Activated CD8-positive, alpha-beta memory T cell treated with anti-CD3 and anti-CD28 coated beads, Interleukin-2, amount 50 U/mL, for 4 hours (primary cell): ENCODE data around the gene ANKLE2.
A peak's percentile ranks its signal among the peaks of the same experiment; 100 is the strongest.
"Not testable (repeated sequence)": the region's sequence is repeated elsewhere in the genome, so short reads cannot be mapped to it uniquely, and the experiment has no call there.

ENCODE experiments used
- DNase-seq: peaks from one replicate; pipeline ENCODE4 v3.0.0-alpha.2; 2020

ANKLE2 gene

DNA sequence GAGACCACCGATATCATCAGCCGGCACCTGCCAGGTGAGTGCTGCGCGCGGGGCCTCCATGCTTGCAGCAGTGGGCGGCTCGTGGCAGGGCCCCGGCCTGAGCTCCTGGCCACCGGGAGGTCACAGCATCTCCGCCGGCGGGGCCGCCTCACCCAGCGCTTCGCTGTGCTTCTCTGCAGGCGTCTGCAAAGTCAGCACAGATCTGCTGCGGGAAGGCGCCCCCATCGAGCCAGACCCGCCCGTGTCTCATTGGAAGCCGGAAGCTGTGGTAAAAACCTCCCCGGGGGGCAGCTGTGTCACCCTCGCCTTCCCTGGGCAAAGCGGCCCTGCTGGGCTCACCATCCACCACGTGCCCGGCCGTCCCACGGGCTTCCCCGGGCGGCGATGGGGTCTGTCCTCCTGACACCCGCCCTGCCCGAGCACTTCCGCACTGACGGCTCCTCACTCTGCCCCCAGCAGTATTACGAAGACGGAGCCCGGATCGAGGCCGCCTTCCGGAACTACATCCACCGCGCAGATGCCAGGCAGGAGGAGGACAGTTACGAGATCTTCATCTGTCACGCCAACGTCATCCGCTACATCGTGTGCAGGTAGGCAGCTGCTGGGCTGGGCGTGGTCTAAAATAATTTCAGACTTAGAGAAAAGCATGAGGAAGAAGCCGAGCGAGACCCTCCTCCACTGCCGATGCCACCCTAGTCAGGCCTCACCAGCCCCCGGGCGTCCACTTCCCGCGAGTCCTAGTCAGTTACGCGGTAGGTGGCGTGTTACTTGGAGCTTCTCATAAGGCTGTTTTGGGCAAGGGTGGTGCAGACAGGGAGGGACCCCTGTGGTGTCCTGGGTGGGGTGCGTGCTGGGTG lies 43.9 kb downstream of the ANKLE2 start:
- no peak for DNase-seq

DNA sequence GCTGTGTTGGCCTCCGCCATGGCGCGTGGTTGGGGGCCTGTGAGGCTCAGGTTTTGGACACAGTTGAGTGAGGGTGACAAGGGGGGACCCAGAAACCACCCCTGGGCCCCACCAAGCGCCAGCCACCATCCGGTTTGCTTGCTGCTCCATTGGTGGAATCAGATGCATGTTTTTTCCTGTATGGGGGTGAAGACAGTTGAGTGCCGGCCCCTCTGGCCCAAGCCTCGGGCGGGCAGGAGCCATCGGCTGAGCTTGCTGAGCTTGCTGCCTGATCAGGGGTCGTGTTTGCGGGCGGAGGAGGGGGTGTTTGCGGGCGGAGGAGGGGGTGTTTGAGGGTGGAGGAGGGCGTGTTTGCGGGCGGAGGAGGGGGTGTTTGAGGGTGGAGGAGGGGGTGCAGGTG lies 44.6 kb downstream of the ANKLE2 start:
- DNase-seq = no peak

DNA sequence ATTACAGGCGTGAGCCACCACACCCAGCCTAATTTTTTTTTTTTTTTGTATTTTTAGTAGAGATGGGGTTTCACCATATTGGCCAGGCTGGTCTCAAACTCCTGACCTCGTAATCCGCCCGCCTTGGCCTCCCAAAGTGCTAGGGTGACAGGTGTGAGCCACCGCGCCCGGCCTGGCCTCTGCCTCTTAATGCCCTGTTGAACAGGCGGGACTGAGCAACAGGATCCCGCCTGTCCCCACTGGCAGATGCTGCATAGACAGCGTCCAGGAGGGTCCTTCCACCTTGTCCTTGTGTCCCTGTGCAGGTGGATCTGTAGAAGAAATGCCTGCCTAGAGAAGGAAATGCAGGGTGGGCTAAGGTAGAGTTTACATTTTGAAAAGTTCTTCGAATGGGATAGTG lies 45.3 kb downstream of the ANKLE2 start:
- no peak for DNase-seq

DNA sequence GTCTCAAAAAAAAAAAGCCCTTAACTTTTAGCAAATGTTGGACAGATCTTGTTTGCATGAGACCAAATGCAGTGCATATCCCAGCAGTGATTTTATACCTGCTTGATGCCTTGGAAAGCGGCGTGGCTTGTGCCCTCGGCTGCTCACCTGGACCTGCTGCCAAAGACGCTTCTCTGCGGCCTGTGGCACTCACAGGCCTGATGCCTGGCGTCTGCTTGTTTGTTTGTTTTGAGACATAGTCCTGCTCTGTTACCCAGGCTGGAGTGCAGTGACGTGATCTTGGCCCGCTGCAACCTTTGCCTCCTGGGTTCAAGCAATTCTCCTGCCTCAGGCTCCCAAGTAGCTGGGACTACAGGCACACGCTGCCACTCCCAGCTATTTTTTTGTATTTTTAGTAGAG lies 45.8 kb downstream of the ANKLE2 start:
- no peak for DNase-seq

DNA sequence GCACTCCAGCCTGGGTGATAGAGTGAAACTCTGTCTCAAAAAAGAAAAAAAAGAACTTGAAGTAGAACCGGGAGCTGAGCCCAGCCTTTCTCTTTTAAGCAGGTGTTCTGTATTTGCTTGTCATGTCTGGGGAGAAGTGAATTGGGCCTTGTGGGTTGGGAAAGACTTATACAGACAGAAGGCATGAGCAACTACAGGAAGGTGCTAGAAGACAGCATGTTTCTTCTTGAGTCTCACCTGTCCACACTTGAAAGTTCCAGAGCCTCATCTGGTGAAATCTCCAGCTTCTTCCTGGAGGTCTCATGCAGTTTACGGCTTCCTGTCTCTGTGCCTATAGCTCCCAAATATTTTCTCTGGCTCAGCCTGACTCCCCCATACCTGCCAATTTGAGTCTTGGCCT lies 48.5 kb downstream of the ANKLE2 start:
- no peak for DNase-seq

DNA sequence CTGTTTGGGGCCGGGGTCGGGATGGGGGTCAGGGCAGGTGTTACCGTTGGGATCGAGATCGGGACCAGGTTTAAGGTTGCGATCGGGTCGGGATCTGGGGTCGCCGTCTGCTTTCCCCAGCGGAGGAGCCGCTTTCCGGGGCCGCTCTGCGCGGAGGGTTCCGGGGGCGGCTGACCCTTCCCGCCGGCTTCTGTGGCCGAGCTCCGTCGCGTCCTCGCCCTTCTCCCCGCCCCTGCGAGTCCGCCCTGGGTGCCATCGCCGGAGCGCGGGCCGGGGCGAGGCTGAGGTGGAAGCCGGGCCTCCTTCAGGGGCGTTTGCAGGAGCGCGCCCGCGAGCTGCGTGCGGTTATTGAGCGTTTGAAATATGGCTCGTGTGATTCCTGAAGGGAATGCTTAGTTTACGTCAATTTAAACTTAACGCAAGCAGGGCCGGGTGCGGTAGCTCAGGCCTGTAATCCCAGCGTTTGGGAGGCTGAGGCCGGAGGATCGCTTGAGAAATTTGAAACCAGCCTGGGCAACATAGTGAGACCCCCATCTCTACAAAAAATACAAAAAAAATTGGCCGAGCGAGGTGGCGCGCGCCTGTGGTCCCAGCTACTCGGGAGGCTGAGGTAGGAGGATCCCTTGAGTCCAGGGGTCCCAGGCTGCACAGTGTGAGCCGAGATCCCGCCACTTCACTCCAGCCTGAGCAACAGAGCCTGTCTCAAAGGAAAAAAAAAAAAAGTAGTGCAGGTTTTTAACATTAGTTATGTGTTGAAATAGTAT lies 50.4 kb downstream of the ANKLE2 start:
- DNase-seq = peak; percentile 33

DNA sequence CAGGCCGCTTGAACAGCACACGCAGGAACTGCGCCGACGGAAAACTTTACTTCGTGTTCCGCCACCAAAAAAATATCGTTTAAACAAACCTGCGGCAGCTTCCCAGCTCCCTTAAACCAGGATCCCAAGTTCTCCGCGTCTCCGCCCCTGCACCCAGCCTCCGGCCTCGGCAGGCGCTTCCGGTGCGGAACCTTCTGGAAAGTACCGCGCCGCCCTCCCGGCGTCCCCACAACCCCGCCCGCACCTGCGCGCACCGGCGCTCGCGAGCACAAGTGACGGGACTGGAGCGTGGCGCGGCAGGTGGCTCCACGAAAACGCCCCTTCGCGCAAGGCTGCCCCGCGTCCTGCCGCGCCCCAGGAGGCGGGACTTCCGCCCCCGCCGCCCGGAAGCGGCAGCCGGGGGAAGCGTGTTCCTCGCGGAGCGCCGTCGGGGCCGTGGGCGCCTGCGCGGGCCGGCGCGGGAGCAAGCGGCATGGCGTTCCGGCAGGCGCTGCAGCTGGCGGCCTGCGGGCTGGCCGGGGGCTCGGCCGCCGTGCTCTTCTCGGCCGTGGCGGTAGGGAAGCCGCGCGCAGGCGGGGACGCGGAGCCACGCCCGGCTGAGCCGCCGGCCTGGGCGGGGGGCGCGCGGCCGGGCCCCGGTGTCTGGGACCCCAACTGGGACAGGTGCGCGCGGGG lies 51.1 kb downstream of the ANKLE2 start, which contains the start of gene PGAM5:
Gene PGAM5 (plus strand): TSS at position 438 of the 675 bp plus-strand sequence. CDS start 35 bp downstream, at position 473.
- DNase-seq = peak; percentile 90

DNA sequence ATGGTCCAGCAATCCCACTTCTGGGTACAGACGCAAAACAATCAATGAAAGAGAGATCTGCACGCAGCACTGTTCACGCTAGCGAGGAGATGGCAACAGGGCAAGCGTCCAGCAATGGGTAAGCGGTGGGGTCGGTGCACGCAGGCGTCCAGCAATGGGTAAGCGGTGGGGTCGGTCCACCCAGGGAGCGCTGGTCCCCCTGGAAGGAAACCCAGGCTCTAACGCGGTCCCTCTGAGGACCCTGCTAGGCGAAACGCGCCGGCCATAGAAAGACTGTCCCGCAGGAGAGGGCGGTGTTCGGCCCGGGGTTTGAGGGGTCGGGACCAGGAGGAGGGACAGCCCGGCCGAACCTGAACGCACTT lies 51.6 kb downstream of the ANKLE2 start:
- peak; percentile 30 for DNase-seq

DNA sequence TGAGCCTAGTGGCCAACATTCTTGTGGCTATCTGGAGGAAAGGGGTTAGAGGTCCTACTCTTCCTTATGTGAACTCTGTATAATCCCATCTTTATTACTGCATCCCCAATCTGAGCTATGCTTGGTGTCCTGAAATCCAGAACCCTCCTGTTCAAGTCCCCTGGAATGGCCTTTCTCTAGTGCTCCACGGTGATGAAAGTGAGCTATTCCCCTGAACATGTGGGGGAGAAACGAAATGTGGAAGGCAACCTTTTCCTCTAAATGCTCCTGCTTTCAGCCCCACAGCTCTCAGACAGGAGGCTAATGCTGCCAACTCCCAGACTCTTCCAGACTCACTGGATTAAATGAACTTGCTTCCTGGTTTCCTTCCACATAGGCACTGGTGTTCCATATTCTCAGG lies 53.5 kb downstream of the ANKLE2 start:
- no peak for DNase-seq

DNA sequence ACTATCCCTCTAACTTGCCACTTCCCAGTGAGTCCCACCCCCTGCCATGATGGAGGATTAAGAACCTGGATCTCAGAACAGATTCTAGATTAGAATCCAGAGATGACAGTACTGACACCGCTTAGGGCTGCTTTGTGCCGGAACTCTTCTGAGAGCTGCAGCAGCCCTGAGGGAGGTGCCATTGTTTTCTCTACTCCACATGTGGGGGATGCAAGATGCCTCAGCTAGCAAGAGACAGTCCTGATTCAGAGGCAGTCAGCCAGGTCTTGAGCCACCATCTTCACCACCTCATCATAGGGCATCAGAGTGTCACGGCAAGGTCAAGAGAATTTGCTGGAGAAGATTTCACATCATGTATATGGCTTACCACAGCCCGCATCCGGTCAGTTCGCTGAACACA lies 54.4 kb downstream of the ANKLE2 start:
- DNase-seq = no peak

DNA sequence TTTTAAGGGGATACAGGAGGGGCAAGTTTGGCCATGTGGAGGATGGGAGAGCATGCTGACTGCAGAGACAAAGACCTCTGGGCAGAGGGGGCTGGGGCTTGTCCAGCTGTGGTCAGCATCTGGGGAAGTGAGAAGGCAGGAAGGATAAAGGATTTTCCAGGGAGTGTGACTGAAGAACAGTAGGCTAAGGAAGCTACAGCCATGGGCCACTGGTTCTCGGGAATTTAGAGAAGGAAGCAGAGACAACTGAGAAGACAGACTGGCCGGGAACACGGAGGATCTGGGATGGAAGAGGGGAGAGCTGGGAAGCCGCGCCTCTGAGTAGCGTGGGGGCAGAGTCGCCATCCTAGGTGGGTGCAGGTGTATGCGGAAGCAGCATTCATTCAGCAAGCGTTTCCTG lies 58.0 kb downstream of the ANKLE2 start:
- DNase-seq = no peak

DNA sequence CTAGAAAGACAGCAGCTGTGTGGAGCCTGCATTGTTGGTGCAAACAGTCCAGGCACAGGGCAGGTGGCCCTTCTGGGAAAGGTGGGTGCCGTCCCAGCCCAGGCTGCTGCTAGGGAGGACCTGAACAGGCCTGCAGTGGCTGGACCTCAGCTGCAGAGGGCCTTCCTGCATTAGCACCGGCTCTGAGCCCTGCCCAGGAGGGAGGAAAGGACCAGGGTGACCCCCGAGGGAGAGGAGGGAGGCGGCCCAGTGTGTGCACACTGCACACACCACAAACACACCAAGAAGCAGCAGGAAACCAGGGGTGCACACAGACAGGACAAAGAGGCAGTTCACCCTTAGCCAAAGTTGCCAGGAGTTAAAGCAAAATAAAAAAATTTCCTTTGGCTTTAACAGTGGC lies 59.0 kb downstream of the ANKLE2 start:
- no peak for DNase-seq

DNA sequence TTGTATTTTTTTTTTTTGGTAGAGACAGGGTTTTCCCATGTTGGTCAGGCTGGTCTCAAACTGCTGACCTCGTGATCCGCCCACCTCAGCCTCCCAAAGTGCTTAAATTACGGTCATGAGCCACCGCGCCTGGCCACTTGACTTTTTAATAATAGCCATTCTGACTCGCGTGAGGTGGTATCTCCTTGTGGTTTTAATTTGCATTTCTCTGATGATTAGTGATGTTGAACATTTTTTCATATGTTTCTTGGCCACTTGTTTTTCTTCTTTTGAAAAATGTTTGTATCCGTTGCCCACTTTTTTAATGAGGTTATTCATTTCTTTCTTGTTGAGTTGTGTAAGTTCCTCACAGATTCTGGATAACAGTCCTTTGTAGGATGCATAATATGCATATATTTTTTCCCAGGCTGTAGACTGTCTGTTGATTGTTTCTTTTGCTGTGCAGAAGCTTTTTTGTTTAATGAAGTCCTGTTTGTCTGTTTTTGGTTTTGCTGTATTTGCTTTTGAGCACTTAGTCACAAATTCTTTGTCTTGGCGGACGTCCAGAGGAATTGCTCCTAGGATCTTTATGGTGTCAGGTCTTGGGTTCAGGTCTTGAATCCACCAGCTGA lies 61.3 kb downstream of the ANKLE2 start:
- no peak for DNase-seq

DNA sequence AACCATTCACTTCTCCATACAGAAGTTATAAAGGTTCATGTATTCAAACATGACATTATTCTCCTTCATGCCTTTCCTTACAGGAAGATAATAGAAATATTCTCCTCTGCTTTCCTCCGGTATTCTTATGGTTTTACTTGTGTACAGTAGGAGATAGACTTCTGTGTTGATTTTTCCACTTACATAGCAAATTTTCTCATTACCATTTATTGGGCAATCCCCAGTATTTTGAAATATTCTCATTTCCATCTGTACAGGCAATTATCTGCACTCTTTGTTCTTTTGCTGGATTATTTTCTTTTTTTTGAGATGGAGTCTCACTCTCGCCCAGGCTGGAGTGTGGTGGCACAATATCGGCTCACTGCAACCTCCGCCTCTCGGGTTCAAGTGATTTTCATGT lies 63.3 kb downstream of the ANKLE2 start:
- DNase-seq = no peak

DNA sequence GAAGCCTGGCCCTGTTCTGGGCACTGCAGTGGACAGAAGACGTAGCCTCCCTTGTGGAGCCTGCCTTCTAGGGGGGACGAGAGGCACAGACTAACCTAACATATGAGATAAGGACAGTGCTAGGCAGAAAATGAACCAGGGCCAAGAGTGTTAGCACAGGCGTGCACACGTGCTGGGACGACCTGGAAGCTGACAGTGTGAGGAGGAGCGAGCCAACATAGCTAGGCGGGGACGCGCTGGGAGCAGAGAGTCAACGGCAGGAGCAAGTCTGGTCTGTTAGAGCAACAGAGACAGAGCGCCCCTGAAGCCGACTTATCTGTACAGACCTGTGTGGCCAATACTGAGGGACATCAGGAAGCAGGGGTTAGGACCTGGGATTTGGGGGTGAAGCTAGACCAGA lies 66.2 kb downstream of the ANKLE2 start:
- DNase-seq = no peak

DNA sequence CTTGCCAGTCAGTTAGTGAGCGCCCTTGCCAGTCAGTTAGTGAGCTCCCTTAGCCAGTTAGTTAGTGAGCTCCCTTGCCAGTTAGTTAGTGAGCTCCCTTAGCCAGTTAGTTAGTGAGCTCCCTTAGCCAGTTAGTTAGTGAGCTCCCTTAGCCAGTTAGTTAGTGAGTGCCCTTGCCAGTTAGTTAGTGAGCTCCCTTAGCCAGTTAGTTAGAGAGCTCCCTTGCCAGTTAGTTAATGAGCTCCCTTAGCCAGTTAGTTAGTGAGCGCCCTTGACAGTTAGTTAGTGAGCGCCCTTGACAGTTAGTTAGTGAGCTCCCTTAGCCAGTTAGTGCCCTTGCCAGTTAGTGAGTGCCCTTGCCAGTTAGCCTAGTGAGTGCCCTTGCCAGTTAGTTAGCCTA lies 66.7 kb downstream of the ANKLE2 start:
- not testable (repeated sequence) for DNase-seq

DNA sequence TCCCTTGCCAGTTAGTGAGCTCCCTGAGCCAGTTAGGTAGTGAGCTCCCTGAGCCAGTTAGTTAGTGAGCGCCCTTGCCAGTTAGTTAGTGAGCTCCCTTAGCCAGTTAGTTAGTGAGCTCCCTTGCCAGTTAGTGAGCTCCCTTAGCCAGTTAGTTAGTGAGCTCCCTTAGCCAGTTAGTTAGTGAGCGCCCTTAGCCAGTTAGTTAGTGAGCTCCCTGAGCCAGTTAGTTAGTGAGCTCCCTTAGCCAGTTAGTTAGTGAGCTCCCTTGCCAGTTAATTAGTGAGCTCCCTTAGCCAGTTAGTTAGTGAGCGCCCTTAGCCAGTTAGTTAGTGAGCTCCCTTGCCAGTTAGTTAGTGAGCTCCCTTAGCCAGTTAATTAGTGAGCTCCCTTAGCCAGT lies 69.6 kb downstream of the ANKLE2 start:
- DNase-seq = not testable (repeated sequence)

DNA sequence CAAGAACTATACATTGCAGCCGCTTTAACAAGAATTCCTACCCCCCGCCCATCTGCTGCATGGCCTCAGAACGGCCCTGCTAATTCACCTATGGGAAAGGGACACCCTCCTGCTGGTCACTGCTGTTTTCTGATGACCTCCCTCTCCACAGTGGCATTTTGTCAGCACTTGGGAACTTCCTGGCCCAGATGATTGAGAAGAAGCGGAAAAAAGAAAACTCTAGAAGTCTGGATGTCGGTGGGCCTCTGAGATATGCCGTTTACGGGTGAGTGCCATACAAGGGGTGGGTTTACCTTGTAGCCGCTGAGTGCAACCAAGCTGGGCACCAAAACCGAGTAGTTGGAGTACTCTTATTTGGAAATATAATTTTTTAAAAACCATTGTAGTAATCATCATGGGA lies 71.5 kb downstream of the ANKLE2 start:
- DNase-seq = no peak

DNA sequence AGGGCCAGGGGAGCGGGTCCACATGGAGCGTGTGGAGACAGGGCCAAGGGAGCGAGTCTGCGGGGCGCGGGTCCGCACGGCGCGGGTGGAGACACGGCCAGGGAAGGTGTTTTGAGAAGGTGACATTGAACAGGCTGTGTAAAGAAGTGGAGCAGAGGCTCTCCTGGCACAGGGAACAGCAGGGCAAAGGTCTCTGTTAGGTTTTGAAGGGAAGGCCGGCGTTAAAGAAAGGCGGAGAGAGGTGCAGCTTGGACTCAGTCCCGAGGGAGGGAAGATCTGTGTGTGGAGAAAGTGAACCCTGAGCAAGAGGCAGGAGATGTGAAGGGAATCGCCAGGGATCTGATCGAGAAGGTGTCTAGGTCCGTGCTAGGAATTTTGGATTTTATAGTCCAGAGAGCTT lies 72.4 kb downstream of the ANKLE2 start:
- DNase-seq = no peak

DNA sequence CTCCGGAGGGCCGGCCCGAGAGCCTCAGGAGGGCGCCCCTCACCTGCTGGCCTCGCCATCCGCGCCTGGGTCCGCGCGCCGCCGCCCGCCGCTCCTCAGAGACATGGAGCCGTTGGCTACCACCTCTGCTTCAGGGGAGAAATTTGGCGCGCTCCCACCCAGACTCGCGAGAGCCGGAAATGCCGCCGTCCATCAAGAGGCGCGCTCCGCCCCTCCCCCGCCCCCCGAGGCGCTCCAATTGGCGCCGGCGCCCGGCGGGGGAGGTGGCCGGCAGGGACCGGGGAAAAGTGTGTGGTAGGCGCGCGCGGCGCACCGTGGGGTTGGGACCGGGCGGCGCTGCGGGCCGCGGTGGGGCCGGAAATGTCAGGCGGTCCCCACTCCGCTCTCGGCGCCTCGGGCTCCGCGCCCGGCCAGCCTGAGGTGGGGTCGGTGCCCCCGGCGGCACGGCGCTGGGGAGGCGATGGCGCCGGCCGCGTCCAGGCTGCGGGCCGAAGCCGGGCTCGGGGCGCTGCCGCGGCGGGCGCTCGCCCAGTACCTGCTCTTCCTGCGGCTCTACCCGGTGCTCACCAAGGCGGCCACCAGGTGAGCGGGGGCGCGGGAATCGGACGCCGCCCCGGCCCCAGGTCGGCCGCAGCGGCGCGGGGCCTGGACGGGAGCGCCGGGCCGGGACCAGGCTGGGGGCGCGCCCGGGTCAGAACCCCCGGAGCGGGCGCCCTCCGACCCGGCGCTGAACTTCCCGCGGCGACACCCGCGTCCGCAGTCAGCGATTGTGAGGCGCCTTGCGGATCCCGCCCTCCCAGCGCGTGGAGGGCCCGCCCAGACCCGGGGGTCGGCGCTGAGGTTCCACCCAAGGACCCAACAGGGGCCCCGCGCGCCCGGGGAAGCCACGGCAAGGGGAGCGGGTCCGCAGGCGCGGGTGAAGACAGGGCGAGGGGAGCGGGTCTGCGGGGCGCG lies 74.1 kb downstream of the ANKLE2 start, which contains the start of the genes POLE and PXMP2:
Gene POLE (minus strand): TSS at position 132 of the 954 bp plus-strand sequence. CDS start 27 bp downstream, at position 105.
Gene PXMP2 (plus strand): TSS at position 377 of the 954 bp plus-strand sequence. CDS start 84 bp downstream, at position 461.
- DNase-seq = peak; percentile 96

DNA sequence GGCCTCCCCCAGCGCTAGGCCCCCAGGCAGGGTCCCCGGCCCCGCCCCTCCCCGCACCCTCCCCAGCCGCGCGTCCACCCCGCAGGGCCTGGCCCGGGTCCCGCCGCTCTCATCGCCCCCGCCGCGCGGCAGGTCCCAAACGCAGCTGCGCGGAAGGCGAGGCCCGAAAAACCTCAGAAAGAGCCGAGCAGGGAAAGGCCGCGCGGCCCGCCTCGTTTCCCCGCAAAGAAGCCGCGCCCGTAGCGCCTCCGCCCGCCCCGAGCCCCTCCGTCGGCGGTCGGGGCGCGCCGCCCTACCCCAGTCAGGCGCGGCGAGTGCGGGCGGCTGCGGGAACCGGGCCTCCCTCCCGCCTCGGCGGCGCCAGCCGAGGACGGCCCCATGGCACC lies 74.8 kb downstream of the ANKLE2 start:
- no peak for DNase-seq

DNA sequence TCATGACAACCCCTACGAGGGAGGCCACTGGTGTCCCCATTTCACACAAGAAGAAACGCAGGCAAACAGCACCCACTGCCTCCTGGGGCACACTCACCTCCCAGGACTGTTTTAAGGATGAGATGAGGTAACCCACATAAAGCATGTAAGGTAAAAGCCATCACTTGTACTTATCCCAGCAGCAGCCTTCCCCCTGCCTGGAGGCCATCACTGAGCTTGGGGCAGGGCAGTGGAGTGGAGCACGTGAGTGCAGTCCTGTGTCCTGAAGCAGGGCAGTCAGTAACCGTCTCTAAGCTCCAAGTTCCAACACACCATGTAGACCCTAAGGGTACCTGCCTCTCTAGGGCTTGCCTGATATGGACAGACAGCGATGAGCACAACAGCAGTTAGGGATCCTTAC lies 76.2 kb downstream of the ANKLE2 start:
- no peak for DNase-seq
